IPS-20b (cell line): ENCODE data around the gene USH1G.

Source experiments
- H3K27ac ChIP-seq: one replicate; pipeline ENCODE4 v1.5.1; 2013; ENCODE audit warnings: low read length
- H3K27me3 ChIP-seq: 2 replicates; pipeline ENCODE4 v1.6.1; 2013; ENCODE audit warnings: mild to moderate bottlenecking, low read length, inconsistent platforms; ENCODE audit not compliant: insufficient read depth
- H3K36me3 ChIP-seq: 2 replicates; pipeline ENCODE4 v1.6.1; 2013; ENCODE audit warnings: low read depth, mild to moderate bottlenecking, inconsistent platforms, low read length, moderate library complexity; ENCODE audit not compliant: insufficient read depth
- H3K4me1 ChIP-seq: 2 replicates; pipeline ENCODE4 v1.6.1; 2013; ENCODE audit warnings: mild to moderate bottlenecking, control low read depth, inconsistent platforms, low read length, moderate library complexity; ENCODE audit not compliant: insufficient read depth
- H3K4me3 ChIP-seq: 2 replicates; pipeline ENCODE4 v1.5.1; 2013; ENCODE audit warnings: mild to moderate bottlenecking, low read length, inconsistent platforms
- H3K9ac ChIP-seq: 2 replicates; pipeline ENCODE4 v1.6.1; 2013; ENCODE audit warnings: low read depth, mild to moderate bottlenecking, inconsistent platforms, low read length, moderate library complexity
- H3K9me3 ChIP-seq: 2 replicates; pipeline ENCODE4 v1.6.1; 2013; ENCODE audit warnings: mild to moderate bottlenecking, low read depth, low read length, inconsistent platforms; ENCODE audit not compliant: insufficient read depth

Gene USH1G

GRCh38 chr17:74923538-74924249, 639 bp upstream of the USH1G start:
- Histone ChIP-seq H3K27ac (no peak overlapping the region), H3K4me1 (peaks cover 3% of the 10 kb centered on the region; the same call in 1 of the 2 replicates), H3K27me3 (peaks cover 88% of the 10 kb centered on the region), H3K9me3 (no peaks in the 10 kb centered on the region; the same call in 1 of the 2 replicates), H3K4me3 (peak overlapping the region; percentile 55; the same call in 1 of the 2 replicates), H3K36me3 (no peaks in the 10 kb centered on the region), H3K9ac (no peak overlapping the region)

- Histone ChIP-seq H3K9ac (no peak overlapping the region), H3K4me1 (peaks cover 3% of the 10 kb centered on the region; the same call in 1 of the 2 replicates)
These were observed 883 bp downstream of the USH1G start for GRCh38 chr17:74922172-74922571.

GRCh38 chr17:74921769-74922168, 1.3 kb downstream of the USH1G start:
- Histone ChIP-seq H3K4me1 (peaks cover 3% of the 10 kb centered on the region; the same call in 1 of the 2 replicates), H3K27ac (no peak overlapping the region), H3K9me3 (no peaks in the 10 kb centered on the region; the same call in 1 of the 2 replicates), H3K36me3 (no peaks in the 10 kb centered on the region), H3K27me3 (peaks cover 68% of the 10 kb centered on the region), H3K9ac (no peak overlapping the region), H3K4me3 (no peak overlapping the region)

More at GRCh38 chr17:74922172-74922571, 883 bp downstream of the USH1G start:
- Histone ChIP-seq H3K27ac (no peak overlapping the region), H3K9me3 (no peaks in the 10 kb centered on the region; the same call in 1 of the 2 replicates), H3K27me3 (peaks cover 72% of the 10 kb centered on the region), H3K36me3 (no peaks in the 10 kb centered on the region), H3K4me3 (peak overlapping the region; percentile 68; the same call in 1 of the 2 replicates)

GRCh38 chr17:74921026-74921681, 1.9 kb downstream of the USH1G start:
- no peaks in the 10 kb centered on the region for H3K36me3 ChIP-seq
- no peak overlapping the region for H3K27ac ChIP-seq
- H3K9ac ChIP-seq: no peak overlapping the region
- no peaks in the 10 kb centered on the region; the same call in 1 of the 2 replicates for H3K9me3 ChIP-seq
- H3K4me1 ChIP-seq: peaks cover 3% of the 10 kb centered on the region; the same call in 1 of the 2 replicates
- no peak overlapping the region for H3K4me3 ChIP-seq
- peaks cover 62% of the 10 kb centered on the region for H3K27me3 ChIP-seq

GRCh38 chr17:74920642-74921025, 2.4 kb downstream of the USH1G start:
- peaks cover 3% of the 10 kb centered on the region; the same call in 1 of the 2 replicates for H3K4me1 ChIP-seq

GRCh38 chr17:74920306-74920620, 2.8 kb downstream of the USH1G start:
- Histone ChIP-seq H3K27me3 (peaks cover 53% of the 10 kb centered on the region), H3K27ac (no peak overlapping the region), H3K9me3 (no peaks in the 10 kb centered on the region; the same call in 1 of the 2 replicates), H3K4me3 (no peak overlapping the region), H3K9ac (no peak overlapping the region), H3K4me1 (peaks cover 3% of the 10 kb centered on the region; the same call in 1 of the 2 replicates), H3K36me3 (no peaks in the 10 kb centered on the region)

More at GRCh38 chr17:74920642-74921025, 2.4 kb downstream of the USH1G start:
- Histone ChIP-seq H3K36me3 (no peaks in the 10 kb centered on the region), H3K27ac (no peak overlapping the region), H3K4me3 (no peak overlapping the region), H3K9me3 (no peaks in the 10 kb centered on the region; the same call in 1 of the 2 replicates), H3K9ac (no peak overlapping the region), H3K27me3 (peaks cover 57% of the 10 kb centered on the region)

GRCh38 chr17:74919440-74920305, 3.4 kb downstream of the USH1G start:
- no peaks in the 10 kb centered on the region for H3K9me3 ChIP-seq
- no peak overlapping the region for H3K27ac ChIP-seq
- peaks cover 3% of the 10 kb centered on the region; the same call in 1 of the 2 replicates for H3K4me1 ChIP-seq
- H3K36me3 ChIP-seq: no peaks in the 10 kb centered on the region
- H3K9ac ChIP-seq: no peak overlapping the region
- no peak overlapping the region for H3K4me3 ChIP-seq
- peaks cover 48% of the 10 kb centered on the region for H3K27me3 ChIP-seq

- H3K9ac ChIP-seq: no peak overlapping the region
- no peak overlapping the region for H3K27ac ChIP-seq
- H3K4me1 ChIP-seq: peaks cover 3% of the 10 kb centered on the region; the same call in 1 of the 2 replicates
- H3K9me3 ChIP-seq: no peaks in the 10 kb centered on the region
- no peak overlapping the region for H3K4me3 ChIP-seq
- H3K36me3 ChIP-seq: no peaks in the 10 kb centered on the region
- H3K27me3 ChIP-seq: peaks cover 40% of the 10 kb centered on the region
These were observed 4.1 kb downstream of the USH1G start for GRCh38 chr17:74918906-74919305.

- no peak overlapping the region for H3K9ac ChIP-seq
- peaks cover 25% of the 10 kb centered on the region for H3K27me3 ChIP-seq
- no peak overlapping the region for H3K4me3 ChIP-seq
- H3K36me3 ChIP-seq: no peaks in the 10 kb centered on the region
- no peaks in the 10 kb centered on the region for H3K9me3 ChIP-seq
- H3K4me1 ChIP-seq: peaks cover 3% of the 10 kb centered on the region; the same call in 1 of the 2 replicates
- H3K27ac ChIP-seq: no peak overlapping the region
These were observed 5.6 kb downstream of the USH1G start for GRCh38 chr17:74917430-74917829.

GRCh38 chr17:74916851-74917199, 6.2 kb downstream of the USH1G start:
- H3K4me1 ChIP-seq: peaks cover 3% of the 10 kb centered on the region; the same call in 1 of the 2 replicates
- peaks cover 20% of the 10 kb centered on the region for H3K27me3 ChIP-seq
- no peak overlapping the region for H3K27ac ChIP-seq
- no peaks in the 10 kb centered on the region for H3K36me3 ChIP-seq
- no peaks in the 10 kb centered on the region for H3K9me3 ChIP-seq
- no peak overlapping the region for H3K9ac ChIP-seq
- H3K4me3 ChIP-seq: no peak overlapping the region

GRCh38 chr17:74916136-74916850, 6.8 kb downstream of the USH1G start:
- no peak overlapping the region for H3K4me3 ChIP-seq
- peaks cover 3% of the 10 kb centered on the region; the same call in 1 of the 2 replicates for H3K4me1 ChIP-seq
- peaks cover 15% of the 10 kb centered on the region for H3K27me3 ChIP-seq
- no peak overlapping the region for H3K9ac ChIP-seq
- no peak overlapping the region for H3K27ac ChIP-seq
- no peaks in the 10 kb centered on the region for H3K36me3 ChIP-seq
- H3K9me3 ChIP-seq: no peaks in the 10 kb centered on the region
